HG02798 (cell line): ENCODE data around the gene PYY.
"Not testable (repeated sequence)": the region's sequence is repeated elsewhere in the genome, so short reads cannot be mapped to it uniquely, and the experiment has no call there.

Experiments
- ATAC-seq: cut with Tn5 transposase; IDR thresholded peaks from one replicate; pipeline ENCODE4 v1.9.1; 2021; ENCODE audit warnings: mild to moderate bottlenecking; ENCODE audit not compliant: unreplicated experiment, poor library complexity

Gene PYY

DNA sequence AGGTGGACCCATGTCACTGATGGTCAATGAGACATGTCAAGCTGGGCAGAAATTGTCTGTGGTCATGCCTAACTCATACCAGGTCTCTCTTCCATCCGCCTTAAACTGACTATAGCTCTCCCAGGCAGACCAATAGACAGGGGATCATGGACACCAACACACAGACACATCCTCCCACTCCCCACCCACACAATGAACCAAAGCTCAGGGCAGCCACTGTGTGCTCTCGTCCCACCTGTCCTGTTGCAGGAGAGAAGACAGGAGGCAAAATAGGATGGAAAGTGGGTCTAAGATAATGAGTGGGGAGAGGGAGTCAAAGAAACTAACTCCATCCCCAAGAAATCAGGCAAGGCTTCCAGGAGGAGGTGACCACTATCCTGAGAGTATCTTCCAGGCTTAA, 3.2 kb downstream of the PYY start:
- ATAC-seq: no peak

DNA sequence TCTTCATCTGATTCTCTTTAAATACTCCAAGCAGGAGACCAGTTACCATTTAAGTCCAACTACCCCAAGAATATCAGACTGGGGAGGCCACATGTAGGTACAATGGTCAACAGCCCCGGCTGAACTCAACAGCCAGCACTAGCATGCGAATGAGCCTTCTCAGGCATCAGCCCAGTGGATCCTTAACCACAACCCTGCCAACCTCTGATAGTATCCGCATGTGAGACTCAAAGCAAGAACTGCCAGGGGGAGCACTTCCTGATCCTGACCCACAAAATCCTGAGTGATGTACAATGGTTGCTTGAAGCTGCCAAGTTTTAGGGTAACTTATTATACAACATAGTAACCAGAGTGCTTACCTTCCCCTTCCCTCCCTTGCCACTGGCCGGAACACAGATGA, 4.0 kb downstream of the PYY start:
- no peak for ATAC-seq

DNA sequence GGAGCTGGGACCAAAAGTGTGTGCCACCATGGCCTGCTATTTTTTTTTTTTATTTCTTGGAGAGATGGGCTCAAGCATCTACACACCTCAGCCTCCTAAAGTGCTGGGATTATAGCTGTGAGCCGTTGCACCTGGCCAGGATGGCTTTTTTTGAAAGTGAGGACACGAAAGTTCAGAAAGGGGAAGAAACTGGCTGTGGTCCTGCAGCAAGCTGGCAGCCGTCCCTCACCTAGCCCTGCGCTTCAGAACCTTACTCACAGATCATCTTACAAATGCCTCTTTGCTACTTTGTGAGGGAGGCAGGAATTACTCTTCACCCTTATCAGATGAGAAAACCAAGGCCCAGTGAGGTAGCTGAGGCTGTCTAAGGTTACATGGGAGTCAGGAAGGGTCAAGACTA, 7.0 kb downstream of the PYY start:
- no peak for ATAC-seq

DNA sequence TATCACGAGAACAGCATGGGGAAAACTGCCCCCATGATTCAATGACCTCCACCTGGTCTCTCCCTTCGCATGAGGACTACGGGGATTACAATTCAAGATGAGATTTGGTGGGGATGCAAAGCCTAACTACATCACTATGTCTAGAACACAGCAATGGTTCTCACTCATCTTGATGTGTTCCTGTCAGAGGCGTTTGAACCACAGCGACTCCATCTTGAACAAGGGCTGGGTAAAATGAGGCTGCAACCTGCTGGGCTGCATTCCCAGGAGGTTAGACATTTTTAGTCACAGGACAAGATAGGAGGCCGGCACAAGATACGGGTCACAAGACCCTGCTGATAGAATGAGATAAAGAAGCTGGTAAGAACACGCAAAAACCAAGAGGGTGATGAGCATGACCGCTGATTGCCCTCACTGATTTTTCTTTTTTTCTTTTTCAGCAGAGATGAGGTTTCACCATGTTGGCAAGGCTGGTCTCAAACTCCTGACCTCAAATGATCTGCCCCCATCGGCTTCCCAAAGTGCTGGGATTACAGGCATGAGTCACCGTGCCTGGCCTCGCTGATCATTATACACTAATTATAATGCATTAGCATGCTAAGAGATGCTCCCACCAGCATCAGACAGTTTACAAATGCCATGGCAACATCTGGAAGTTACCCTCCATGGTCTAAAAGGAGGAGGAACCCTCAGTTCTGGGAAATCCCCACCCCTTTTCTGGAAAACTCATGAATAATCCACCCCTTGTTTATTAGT, 8.5 kb downstream of the PYY start:
- no peak for ATAC-seq

DNA sequence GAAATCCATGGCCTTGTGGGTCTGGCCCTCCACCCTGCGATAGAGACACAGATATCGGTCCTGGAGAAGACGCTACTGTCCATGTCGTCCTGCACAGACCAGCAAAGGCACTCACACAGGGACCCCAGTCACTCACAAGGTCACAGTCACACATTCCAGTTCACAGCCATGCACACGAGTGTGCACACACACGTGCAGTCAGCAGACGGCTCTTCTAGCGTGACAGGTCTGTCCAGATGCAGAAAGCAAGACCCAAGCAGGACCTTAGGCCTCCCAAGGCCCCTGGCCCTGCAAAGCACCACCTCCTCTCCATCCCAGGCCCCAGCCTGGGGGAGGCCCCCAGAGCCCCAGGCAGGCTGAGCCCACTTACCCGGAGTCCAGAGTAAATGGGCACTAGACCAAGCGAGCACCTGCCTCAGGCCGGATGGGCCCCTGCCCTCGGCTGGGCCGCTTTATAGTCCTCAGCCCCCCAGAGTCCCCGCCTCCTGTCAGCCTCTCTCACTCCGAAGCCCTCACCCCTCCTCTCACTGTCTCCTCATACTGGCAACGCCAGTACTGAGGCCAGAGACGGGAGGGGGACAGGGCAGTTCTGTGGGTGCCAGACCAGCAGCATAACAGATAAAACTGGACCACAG, 11.6 kb downstream of the PYY start, which contains the start of gene PPY:
PPY (minus strand) TSS at position 426 of the 635 bp plus-strand sequence. CDS start 822 bp downstream, outside the sequence.
- ATAC-seq: no peak

DNA sequence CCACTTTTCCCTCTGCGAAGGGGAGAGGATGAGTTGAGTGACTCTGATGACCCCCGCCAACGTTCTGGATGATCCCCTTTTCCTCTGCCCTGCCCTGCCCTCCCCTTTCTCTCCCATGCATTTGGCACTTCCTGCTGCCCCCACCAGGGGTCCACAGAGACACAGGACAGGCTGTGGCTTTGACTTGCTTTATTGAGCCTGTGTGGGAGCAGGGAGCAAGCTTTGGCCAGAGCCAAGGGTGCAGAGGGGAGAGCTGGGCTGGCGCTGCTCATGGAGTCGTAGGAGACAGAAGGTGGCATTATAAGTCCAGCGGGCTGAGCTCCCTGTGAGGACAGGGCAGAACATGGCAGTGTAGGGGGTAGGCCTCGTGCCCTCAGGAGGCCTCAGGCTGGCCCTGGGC, 13.1 kb downstream of the PYY start:
- no peak for ATAC-seq

DNA sequence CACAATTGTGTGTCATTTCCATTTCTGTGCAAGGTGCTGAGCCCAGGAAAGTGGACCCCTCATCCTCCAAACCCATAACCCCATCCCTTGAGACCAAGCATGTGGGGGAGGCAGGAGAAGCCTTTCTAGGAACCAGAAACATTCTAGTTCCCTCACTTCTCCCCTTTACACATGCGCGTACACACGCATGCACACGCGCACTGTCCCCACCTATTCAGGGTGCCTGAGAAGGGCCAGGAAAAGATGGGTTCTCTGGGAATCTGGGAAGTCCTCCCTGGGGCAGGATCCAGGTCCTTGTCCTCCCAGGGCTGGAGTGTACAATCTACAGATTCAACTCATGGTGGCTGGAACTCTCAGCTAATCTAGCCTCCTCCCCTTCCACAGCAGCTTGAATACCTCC, 13.9 kb downstream of the PYY start:
- ATAC-seq: no peak

DNA sequence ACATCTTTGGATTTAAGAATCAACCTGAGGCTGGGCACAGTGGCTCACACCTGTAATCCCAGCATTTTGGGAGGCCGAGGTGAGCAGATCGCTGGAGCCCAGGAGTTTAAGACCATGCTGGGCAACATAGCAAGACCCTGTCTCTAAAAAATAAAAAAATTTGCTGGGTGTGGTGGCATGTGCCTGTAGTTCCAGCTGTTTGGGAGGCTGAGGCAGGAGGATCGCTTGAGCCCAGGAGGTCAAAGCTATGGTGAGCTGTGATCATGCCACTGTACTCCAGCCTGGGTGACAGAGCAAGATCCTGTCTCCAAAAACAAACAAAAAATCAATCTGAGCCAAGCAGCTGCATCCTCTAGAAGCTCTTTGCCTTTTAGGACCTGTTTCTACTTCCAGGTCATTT, 14.3 kb downstream of the PYY start:
- ATAC-seq: not testable (repeated sequence)

DNA sequence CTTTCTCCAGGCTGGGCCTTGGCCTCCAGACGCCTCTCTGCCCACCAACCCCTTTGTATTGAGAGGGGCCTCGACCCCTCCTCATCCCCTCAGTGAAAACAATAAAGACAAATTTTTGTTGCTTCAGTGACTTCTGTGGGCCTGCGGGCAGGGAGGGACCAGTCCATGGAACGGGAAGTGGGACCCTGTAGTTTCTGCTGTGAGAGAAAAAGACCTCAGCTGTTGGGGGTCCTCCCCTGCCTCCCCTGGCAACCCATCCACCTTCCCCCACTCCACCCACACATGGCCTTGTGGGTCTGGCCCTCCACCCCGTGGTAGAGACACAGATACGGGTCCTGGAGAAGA, 14.9 kb downstream of the PYY start:
- ATAC-seq: no peak

DNA sequence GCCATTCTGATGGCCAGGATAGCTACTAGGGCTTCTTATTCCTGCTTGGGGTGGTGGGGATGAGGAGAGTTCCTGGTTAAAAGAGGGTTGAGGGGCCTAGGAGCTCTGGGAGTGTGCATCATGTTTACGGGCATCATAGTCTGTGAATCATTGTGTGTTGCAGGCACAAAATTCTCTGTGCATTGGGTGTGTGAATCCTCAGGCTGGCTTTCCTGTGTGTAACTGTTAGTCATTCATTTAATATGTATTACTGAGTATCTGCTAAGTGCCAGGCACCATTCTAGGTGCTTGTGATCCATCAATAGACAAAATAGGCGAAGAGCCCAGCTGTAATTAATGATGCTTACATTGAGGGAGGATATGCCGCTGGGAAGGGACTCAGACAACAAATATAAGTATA, 17.3 kb downstream of the PYY start:
- ATAC-seq: no peak

DNA sequence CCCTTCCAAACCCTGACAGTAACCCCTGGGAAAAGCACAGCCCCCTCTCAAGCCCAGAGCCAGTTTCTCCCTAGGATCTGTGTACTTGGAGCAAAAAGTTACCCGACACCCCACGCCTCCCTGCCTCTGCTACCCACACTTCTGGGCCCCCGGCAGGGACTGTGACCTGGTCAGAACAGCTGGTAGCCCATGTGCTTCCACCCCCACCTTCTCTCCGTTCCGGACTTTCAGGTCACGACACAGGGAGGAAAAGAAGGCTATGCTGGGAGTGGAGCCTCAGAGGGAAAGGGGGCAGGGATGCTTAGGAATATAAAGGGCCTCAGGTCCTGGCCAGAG, 17.8 kb downstream of the PYY start:
- ATAC-seq: no peak

DNA sequence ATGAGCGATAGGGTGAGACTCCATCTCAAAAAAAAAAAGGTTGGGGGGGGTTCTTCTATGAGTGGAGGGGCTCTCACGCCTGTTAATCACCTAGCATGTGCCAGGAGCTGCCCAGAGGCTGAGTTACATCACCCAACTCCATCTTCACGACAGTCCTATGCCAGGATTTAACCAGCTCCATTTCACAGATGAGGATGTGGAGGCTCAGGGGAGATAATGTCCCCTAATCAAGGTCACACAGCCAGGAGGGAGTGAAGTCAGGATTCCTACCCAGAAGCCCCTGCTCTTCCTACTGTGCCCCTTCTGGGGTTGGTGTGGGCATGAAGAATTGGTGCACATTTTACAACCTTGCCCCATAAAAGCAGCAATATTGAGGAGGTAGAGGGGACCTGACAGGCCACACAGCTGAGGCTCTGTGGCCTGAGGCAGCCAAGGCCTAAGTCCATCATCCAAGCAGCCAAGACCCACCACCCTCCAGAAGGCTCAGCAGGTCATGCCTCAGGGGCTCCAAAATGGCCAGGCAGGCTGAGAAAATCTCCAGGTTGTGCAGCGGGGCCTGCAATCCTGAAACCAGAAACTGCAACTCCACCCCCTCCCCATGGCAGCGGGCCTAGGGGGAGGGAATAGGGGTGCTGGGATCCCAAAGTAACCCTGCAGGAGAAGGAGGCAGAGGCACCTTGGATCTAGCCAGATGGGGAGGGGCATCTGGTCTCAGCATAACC, 18.4 kb downstream of the PYY start:
- ATAC-seq: no peak

DNA sequence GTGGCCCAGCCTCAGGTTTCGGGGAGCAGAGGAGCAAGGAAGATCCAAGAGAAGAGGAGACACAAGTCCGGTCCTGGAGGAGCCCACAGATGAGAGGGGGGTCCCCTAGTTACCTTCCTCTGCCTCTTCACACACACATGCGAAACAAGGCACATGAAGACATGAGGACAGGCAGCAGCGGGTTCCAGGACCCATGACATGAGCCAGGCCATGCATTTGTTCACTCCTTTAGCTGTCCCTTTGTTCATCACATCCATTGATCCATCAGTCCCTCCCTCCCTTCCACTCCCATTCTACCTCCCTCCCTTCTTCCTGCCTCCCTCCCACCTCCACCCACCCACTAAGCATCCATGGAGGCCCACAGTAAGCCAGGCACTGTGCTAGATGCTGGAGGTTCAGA, 20.8 kb downstream of the PYY start:
- ATAC-seq: no peak

DNA sequence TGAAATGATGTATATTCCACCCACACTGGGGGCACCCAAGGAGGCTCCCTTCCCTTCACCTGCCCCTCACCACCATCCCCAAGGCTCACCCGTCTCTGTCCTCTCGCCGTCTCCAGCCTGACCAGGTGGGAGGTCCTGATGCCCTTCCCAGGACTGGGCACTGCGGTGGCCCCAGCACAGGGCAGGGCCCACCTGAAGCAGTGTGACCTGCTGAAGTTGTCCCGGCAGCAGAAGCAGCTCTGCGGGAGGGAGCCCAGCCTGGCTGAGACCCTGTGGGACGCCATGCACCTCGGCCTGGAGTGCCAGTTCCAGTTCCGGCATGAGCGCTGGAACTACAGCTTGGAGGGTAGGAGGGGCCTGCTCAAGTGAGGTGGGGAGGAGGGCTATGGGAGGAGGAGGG, 21.4 kb downstream of the PYY start:
- no peak for ATAC-seq

DNA sequence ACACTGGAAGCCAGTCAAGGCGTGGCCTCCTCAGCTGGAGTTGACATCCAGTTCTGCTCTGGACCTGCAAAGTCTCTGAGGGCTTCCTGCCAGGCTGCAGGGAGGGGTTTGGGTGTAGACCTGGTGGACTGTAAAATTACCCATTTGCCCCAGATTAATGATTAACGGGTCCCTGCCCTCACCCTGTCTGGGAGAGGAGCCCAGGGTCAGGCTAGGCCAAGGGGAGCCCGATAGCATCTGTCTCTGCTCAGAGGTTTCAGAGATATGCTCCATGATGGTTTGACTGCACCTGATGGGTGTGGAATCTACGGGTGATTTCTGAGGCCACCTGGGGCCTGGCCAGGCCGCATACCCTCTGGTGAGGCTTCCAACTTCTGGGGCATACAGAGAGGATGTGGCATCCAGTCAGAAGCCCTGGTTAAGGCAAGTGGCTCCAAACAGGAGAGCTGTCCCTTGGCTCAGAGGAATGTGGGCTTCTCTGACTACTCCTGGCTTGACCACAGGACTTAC, 22.6 kb downstream of the PYY start:
- ATAC-seq: no peak

DNA sequence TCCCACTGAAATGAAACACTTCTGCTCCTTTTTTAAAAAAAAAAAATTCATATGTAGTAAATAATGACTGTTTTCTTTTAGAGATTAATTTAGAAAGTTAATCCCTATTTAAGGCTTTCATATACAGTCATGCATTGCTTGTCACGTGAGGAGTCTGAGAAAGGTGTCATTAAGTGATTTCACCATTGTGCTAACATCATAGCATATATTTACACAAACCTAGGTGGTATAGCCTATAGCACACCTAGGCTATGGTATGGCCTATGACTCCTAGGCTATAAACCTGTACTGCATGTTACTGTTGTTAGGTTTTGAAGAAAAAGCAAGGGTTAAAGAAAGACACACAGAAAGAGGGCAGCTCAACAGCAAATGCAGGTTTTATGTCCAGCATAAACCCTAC, 25.1 kb downstream of the PYY start:
- no peak for ATAC-seq

DNA sequence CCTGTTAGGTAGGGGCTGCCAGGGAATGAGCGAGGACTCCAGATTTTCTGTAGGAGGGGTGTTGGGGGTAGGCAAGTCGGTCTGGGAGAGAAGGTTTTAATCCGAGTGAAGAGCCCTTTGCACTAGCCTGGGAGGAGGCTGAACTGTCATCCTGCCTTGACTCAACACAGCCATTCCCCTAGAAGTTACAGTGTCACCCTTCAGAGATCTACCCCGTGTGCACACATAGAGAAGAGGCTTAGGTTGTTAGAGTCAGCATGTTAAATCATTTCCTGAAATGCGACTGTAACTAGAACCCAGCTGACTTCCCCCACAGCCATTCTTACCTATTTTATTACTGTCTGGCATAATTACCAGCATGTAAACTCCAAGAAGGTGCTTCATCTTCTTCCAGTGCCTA, 25.8 kb downstream of the PYY start:
- ATAC-seq: not testable (repeated sequence)

DNA sequence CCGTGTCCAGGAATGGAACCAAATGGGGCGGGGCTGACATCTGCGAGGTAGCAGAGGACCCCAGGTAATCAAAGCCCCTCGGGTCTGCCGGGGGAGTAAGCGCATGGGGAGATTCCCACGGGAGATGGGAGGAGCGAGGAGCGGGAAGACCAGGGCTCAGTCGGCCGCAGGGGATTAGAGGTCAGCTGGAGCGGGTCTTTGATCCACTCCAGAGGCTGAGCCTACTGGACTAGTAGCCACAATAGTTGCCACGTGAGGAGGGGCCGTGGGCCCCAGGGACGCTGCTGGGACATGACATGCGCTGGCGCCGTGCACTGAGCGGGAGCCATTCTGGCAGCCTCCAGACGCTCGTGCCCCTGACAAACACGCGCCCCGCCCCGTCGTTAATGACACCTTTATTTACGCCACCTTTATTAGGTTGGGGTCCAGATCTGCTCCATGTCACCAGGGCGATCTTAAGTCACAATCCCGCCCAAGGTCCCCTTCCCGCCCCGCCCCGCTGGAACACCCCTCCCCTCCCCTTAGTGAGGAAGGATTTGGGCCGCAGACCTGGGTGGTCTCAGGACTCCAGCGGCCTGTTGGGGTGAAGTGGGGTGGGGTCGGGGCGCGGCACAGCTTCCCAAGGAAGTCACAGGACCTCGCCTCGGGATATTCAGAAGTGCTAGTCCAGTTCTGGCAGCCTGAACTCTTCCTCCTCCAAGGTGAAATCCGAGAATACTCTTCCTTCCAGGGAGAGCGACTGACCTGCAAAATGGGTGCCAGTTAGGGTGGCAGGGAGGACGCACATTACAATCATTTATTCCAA, 26.5 kb downstream of the PYY start:
- no peak for ATAC-seq

DNA sequence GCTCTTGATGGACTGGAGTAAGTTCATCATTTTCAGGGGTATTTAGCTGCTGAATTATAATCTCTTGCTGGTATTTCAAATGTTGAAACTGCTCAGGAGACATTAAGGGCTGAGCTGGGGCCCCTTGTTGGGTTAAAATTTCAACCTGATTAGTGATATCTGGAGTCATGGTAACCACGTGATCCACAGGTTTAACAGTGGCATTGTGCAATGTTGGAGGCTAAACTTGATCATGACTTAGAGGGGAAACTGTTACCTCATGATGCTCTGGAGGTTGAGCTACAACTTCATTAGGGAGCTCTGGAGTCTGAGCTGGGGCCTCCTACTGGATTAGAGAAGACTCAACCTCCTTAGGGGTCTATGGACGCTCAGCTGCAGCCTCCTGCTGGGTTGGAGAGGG, 29.2 kb downstream of the PYY start:
- no peak for ATAC-seq

DNA sequence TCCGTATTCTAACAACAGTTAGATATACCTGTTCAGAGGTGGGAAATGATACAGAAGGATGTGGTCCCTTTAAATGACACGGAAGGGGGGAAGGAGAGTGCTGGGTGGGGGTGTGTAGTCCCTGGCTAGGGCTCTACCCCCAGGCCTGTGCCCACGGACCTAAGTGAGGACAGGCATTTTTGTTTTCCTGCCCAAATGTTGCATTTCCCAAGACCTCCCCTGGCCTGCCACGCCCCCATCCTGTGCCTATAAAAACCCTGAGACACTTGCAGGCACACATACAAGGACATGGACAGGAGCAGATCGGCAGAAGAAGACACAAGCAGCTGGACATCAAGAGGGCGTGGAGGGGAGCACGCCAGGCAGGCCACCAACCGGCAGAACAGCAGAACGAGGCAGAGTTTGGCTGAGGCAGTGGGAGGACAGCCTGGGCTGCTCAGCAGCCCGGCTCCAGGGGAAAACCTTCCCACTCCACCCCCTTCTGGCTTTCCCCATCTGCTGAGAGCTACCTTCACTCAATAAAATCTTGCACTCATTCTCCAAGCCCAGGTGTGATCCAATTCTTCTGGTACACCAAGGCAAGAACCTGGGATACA, 33.1 kb downstream of the PYY start:
- ATAC-seq: no peak
